Hippocampal formation (tissue), 2 donors: ENCODE measurements around the gene ZNF391.
"Not testable (repeated sequence)": the region's sequence is repeated elsewhere in the genome, so short reads cannot be mapped to it uniquely, and the experiment has no call there.

Experiments used
- DNase-seq, 2 donors: peaks; one replicate each; lab custom pipeline; 2025; lab: John Stamatoyannopoulos, UW

ZNF391 gene

GRCh38 chr6:27388293-27389197 lies at the start of gene ZNF391:
Gene ZNF391 (plus strand): TSS chr6:27388759. CDS start chr6:27400371, 11,612 bp downstream.
- DNase-seq, result peak; percentile 69 to 73

- DNase-seq, result no peak
Measured at GRCh38 chr6:27352850-27353249, 35.7 kb upstream of the ZNF391 start.

- DNase-seq, result no peak
Measured at GRCh38 chr6:27358786-27359185, 29.8 kb upstream of the ZNF391 start.

- DNase-seq, result no peak
Measured at GRCh38 chr6:27359231-27359630, 29.3 kb upstream of the ZNF391 start.

- no peak for DNase-seq
Measured at GRCh38 chr6:27368202-27368601, 20.4 kb upstream of the ZNF391 start.

- no peak for DNase-seq
Measured at GRCh38 chr6:27370391-27370790, 18.2 kb upstream of the ZNF391 start.

- peak; percentile 69 to 77 for DNase-seq
Measured at GRCh38 chr6:27374824-27375612, 13.5 kb upstream of the ZNF391 start.

GRCh38 chr6:27375613-27376079 lies 12.9 kb upstream of the ZNF391 start:
- peak in 1 of 2 donors; percentile 1 for DNase-seq

- DNase-seq, result not testable (repeated sequence)
Measured at GRCh38 chr6:27378406-27378805, 10.2 kb upstream of the ZNF391 start.

GRCh38 chr6:27381001-27381400 lies 7.6 kb upstream of the ZNF391 start:
- not testable (repeated sequence) for DNase-seq

GRCh38 chr6:27383011-27383410 lies 5.5 kb upstream of the ZNF391 start:
- DNase-seq, result no peak

GRCh38 chr6:27383481-27383880 lies 5.1 kb upstream of the ZNF391 start:
- no peak for DNase-seq

GRCh38 chr6:27392623-27393022 lies 4.1 kb downstream of the ZNF391 start:
- no peak for DNase-seq

- DNase-seq, result no peak
Measured at GRCh38 chr6:27394073-27394472, 5.5 kb downstream of the ZNF391 start.

- DNase-seq, result no peak
Measured at GRCh38 chr6:27400877-27401642, 12.5 kb downstream of the ZNF391 start.

- no peak for DNase-seq
Measured at GRCh38 chr6:27406085-27406484, 17.5 kb downstream of the ZNF391 start.

GRCh38 chr6:27407153-27407814 lies 18.7 kb downstream of the ZNF391 start:
- no peak for DNase-seq

- no peak for DNase-seq
Measured at GRCh38 chr6:27414300-27414699, 25.7 kb downstream of the ZNF391 start.

- DNase-seq, result peak in 1 of 2 donors; percentile 7
Measured at GRCh38 chr6:27414996-27415395, 26.4 kb downstream of the ZNF391 start.

- no peak for DNase-seq
Measured at GRCh38 chr6:27415898-27416297, 27.3 kb downstream of the ZNF391 start.

- no peak for DNase-seq
Measured at GRCh38 chr6:27419363-27419762, 30.8 kb downstream of the ZNF391 start.
